GM18498 (cell line): Measurements from ENCODE around the gene APCDD1.
A peak's percentile ranks its signal among the peaks of the same experiment; 100 is the strongest.
"Not testable (repeated sequence)": the region's sequence is repeated elsewhere in the genome, so short reads cannot be mapped to it uniquely, and the experiment has no call there.

Source experiments
- ATAC-seq: cut with Tn5 transposase; IDR thresholded peaks from one replicate; pipeline ENCODE4 v1.9.1; 2021; ENCODE audit warnings: mild to moderate bottlenecking, moderate library complexity; ENCODE audit not compliant: unreplicated experiment

Gene APCDD1

DNA sequence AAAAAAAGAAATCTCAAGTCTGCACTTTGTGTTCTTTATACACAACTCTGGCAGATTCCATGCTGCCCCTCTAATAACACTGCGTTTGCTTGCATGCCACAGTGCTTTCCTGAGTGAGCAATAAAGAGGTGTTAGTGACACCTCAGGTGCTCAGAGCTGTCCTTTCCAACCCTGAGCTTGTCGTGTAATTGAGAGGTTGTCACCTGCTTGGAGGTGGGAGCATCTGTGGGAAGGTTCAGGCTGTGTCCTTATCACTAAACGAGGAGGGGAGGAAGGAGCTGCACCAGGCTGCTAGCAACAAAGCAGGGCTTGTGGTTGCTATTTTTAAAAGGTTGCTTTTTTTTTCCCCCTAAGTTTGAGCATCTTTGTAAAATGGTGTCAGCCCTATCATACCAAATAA is 31.9 kb downstream of the APCDD1 start:
- no peak for ATAC-seq

DNA sequence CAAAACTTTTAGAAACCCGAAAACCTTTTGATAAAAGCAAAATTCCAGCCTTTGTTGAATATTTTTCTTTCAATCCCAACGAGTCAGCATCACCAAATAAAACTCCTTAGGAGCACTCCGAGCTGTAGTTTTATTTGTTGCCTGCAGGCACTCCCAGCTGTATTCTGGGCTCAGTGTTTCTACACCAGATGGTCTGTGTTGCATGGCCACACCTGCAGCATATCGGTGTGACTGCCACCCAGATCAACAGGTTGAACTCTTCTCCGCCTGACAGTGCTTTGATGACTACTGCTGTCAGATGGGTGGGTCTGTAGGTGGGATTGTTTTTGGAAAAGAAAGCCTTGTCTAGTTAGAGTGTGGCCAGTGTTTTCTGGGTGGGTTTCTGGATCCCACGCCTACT is 32.7 kb downstream of the APCDD1 start:
- no peak for ATAC-seq

DNA sequence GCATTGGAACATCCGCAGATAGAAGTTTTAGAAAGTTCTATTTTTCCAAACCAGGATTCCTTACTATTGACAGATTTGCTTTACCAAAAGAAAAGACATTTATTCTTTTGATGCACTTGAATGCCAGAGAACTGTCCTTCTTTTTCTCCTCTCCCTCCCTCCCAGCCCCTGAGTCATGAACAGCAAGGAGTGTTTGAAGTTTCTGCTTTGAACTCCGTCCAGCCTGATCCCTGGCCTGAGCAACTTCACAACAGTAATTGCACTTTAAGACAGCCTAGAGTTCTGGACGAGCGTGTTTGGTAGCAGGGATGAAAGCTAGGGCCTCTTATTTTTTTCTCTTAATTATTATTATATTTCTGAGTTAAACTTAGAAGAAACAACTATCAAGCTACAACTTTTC is 33.6 kb downstream of the APCDD1 start:
- no peak for ATAC-seq

DNA sequence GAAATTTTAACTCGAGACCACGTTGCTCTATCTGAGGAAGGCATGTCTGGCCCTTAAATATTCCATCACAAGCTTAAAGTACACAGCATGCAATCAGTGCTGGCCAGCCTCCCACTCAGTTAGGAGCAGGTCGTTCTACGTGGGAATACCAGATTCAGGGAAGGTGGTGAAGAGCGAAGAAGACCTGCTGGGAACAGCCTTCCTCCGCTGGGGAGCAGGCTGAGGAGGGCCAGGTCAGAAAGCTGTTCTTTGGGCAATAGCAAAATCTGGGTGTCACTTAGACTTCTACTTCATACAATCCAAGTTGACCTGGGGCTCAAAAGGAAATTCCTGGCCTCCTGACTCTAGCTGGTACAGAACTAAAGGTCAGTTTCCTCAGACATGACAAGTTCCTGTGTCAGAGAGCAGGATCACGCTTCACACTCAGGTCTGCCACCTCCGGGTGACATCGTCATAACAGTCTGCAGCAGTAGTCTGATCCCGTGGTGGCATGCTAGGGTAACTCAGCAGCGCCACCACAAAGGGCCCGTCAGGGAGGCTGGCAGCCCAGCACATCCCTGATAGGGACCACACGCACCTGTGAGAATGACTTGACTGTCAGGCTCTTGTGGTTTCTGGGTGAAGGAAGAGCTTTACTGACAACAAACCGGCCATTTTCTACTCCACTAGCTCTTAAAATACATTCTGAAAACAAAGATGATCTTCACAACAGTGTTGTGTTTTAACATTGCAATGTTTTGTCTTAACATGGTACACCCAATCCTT is 36.1 kb downstream of the APCDD1 start:
- peak; percentile 100 for ATAC-seq

GRCh38 chr18:10495936-10496335 is 41.5 kb downstream of the APCDD1 start:
- no peak for ATAC-seq

DNA sequence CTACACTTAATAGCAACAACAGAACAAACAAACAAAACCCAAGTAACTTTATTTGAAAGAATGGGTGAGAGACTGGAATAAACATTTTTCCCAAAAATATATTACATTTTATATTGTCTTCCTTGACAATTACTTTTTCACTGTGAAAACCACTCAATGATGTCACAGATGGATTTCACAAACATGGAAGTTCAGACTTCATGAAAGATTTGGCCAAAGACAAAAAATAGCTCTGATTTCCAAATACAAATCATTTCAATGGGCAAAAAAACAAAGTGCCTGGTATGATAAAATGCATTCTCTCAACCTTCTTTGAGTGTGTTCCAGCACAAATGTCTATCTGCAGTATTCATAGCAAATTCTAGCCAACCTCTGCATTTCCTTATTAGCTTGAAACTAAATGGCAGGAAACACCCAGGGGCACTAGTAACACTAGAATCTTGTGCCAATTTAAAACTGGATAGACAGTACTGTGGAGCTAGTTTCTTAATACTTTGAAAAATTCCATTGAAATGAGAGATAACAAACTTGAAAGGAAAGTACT is 42.8 kb downstream of the APCDD1 start:
- ATAC-seq = no peak

DNA sequence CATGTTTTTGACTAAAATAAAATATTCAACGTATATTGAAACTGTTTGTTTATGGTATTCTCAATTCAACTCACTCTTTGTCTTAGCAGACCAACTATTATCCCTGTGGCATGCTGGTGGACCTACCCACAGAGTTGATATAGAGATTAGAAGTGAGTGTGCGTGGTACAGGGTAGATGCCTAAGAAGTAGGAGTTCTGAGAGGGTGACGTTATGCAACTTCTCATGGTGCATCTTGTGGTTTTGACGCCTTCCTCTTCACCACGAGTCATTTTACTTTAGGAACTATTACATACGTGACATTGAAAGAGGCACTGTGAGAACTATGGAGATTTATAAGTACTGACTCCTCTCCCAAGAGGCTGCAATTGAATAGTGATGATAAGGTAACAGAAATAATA is 44.8 kb downstream of the APCDD1 start:
- no peak for ATAC-seq

GRCh38 chr18:10500038-10500437 is 45.6 kb downstream of the APCDD1 start:
- ATAC-seq = no peak

DNA sequence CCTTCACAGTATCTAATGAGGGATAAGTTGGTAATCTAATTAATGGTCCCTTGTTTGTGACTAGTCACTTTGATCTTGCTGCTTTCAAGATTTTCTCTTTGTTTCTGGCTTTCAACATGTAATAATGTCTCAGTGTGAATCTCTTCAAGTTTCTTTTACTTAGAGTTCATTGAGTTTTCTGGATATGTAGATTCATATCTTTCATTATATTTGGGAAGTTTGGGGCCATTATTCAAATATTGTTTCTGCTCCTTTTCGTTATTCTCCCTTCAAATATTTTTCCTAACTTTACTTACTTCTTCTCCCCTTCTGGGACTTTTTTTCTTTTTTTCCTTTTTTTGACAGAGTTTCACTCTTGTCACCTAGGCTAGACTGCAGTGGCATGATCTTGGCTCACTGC is 50.3 kb downstream of the APCDD1 start:
- ATAC-seq = no peak

DNA sequence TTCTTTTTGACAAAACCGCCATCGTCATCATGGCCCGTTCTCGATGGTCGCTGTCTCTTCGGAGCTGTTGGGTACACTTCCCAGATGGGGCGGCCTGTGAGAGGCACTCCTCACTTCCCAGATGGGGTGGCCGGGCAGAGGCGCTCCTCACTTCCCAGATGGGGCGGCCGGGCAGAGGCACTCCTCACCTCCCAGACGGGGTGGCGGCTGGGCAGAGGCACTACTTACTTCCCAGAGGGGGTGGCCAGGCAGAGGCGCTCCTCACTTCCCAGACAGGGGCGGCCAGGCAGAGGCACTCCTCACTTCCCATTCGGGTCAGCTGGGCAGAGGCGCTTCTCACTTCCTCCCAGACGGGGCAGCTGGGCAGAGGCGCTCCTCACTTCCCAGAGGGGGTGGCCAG is 51.5 kb downstream of the APCDD1 start:
- not testable (repeated sequence) for ATAC-seq

GRCh38 chr18:10508591-10508990 is 54.2 kb downstream of the APCDD1 start:
- ATAC-seq = no peak

- no peak for ATAC-seq
These were observed 56.8 kb downstream of the APCDD1 start for GRCh38 chr18:10511236-10511635.

DNA sequence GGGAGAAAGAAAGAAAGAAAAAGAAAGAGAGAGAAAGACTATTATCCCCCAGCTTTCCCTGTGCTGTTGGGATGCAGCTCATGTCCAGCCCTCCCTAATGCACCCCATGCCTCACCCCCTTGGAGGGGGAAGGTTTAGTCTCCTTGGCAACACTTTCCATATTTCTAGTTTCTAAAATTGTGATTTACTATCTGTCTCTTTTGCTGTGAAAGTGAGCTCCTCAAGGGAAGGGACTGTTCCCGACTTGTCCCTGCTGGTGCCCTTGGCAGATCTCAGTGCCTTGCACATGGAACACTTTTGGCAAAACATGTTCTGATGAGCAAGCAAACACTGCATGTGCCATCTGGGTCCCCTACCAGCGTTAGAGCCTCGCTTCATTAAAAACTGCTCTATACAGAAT is 59.6 kb downstream of the APCDD1 start:
- ATAC-seq = no peak

DNA sequence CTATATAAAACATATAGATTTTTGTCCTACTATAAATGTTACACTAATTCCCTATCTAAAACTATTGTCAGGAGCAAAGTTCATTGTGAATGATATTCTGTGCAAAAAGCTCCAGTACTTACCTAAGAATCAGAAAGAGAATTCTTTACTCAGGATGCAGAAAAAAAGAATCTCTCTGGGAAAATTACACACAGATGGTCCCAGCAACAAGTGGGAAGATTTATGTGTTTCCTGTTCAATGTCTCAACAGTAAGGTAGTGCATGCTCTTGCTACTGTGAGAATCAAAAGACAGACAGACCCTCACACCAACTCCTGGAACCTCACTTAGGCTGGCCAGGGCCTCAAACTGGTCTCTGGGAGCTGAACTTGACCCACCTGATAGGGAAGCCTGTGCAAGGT is 60.2 kb downstream of the APCDD1 start:
- no peak for ATAC-seq

DNA sequence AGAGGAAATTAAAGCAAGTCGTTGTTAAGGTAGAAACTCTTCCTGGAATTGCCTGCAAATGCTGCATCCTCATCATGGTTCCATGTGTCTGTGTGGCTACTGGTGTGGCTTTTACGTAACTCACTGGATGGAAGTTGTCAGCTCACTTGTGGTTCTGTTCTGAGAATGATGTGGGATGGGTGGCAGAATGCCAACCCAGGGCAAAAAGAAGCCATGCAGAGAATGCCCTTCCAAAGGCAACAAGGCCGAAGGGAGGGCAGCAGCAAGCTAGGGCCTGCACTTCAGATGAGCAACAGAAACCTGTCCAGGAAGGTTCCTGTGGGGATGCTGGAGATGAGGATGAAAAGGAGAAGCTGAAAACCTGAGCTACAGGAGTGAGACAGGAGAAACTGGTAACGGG is 61.0 kb downstream of the APCDD1 start:
- ATAC-seq = no peak

- no peak for ATAC-seq
These were observed 61.6 kb downstream of the APCDD1 start for GRCh38 chr18:10516078-10516477.

- no peak for ATAC-seq
These were observed 64.3 kb downstream of the APCDD1 start for GRCh38 chr18:10518595-10519255.

- ATAC-seq = no peak
These were observed 64.9 kb downstream of the APCDD1 start for GRCh38 chr18:10519366-10519765.

DNA sequence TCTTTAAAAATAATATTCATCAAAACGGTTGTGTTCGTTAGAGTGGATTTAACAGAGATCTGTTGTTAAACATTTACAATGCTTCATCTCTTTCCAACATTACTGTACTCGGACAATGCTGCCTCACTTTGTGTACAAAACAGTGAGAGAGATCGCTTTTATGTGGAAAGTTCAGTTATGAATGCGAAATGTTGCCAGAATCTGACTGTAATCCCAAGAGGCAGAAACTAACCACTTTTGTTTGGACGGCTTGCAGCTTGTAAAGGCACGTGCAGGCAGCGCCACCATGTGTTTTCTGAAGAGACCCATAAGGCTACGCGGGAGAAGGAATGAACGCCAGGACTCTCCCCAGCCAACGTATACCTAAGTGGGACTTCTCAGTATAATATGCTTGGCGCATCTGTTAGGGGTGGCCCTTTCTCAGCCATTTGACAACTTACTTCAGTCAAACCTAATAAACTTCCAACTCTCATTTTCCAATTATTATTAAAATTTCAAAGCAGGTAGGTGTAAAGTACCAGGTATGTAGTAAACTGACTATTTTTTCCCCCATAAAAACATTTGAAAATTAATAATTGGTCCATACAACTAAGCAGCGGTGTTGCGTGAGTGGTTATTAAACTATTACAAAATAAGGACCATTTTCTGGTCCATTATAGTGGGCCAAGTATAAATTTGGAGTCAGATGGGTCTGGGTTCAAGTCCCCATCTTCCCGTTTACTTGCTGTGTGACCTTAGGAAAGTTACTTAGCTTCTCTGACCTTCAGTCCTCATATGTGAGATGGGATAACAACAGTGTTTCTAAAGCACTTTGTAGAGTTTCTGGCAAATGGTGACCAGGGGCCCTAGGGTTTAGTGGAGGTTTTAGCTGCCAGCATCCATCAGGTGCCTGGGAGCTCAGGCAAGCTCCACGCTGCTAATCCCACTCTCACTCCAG is 65.8 kb downstream of the APCDD1 start:
- ATAC-seq = peak; percentile 86

DNA sequence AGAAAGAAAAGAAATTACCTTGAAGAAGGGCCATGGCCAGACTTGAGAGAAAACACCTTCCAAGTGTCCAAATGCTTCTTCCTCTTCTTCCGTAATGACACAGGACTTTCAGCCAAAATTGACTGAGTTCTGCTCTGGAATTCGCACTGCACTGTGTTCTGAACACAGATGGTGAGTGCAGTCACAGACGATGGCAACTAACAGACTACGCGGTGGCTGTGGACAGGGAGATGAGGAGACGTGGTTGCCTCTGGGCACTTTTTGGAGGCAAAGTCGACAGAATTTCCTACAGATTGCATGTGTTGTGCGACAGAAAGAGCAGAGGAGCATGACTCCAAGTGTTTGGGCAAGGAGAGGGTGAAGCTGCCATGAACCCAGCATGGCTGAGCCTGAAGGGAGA is 67.1 kb downstream of the APCDD1 start:
- no peak for ATAC-seq

DNA sequence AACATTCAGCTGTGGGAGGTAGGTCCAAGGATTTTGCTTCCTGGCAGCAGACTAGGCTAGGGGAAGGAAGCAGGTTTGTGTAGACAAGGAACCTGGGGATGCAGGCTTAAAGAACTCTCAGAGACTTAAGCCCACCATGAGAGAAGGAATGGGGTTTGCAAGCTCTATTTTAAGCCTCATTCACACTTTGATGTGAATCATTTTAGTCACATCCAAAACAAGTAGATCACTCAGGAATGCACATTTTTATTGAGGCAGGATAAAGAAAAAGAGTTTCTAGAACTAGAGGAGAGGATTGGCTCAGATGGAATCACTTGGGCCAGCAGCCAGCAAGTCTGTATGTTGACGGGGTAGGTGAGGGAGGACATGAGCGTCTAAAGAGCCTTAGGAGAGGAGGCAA is 68.1 kb downstream of the APCDD1 start:
- ATAC-seq = no peak
